ENCODE results near the gene PLXDC2.

DNA sequence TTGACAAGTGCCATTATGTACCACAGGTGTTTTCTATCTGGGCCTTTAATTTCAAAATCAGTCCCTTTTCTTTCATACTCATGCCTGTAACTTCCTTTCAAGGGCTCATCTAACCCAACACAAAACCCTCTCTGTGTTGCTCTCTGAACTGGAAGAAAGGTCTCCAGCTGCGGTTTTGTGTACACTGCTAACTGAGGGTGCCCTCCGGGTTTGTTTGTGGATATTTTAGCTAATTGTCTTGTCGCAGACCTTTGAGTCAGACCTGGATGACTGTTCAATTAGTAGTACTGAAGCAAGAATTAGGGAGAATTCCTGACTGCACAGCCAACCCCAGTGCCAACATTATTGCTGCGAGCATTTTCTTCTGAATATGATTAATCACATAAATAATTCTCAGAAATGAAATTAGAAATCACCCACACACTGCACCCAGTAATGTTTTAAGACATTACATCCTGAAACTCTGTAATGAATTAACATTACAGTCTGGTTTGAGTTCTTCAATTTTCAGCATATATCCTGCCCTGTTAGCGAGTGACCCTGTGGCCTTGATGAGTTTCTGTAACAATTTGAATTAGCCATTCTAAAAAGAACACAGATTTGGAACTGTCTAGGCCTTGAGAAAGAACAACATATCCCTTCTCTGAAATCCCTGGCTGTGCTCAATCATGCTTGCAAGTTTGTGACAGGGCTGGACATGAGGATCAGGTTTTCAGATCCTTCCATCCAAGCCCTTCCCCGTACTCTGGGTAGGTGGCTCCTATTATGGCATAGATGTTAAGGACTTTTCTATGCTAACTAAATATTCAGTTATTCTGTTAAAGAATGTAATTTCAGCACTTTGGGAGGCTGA, 460.1 kb downstream of the PLXDC2 start:
- TF ChIP-seq CTCF (conservative IDR thresholded peaks at IDR 0.05; ENCODE audit: low read depth in 2 of 2) (no peak), REST (IDR thresholded peaks at IDR 0.05; ENCODE audit: unreplicated experiment) (no peak), ZNF114 (CRISPR knock-in tag; IDR thresholded peaks at IDR 0.05) (no peak), POLR2AphosphoS5 (IDR thresholded peaks at IDR 0.05; ENCODE audit: low read depth) (no peak), EZH2phosphoT487 (IDR thresholded peaks at IDR 0.05; ENCODE audit: unreplicated experiment) (no peak)
